GM19193 (cell line): ENCODE data around the gene ATP6V1B1.

Experiments
- POLR2A ChIP-seq: IDR thresholded peaks from 4 replicates; pipeline ENCODE4 v1.6.1; 2011; ENCODE audit not compliant: insufficient read depth, insufficient read length; ENCODE audit errors: extremely low read depth

Gene ATP6V1B1

GRCh38 chr2:70981866-70982810 lies 46.4 kb downstream of the ATP6V1B1 start:
- TF ChIP-seq POLR2A = no peak

DNA sequence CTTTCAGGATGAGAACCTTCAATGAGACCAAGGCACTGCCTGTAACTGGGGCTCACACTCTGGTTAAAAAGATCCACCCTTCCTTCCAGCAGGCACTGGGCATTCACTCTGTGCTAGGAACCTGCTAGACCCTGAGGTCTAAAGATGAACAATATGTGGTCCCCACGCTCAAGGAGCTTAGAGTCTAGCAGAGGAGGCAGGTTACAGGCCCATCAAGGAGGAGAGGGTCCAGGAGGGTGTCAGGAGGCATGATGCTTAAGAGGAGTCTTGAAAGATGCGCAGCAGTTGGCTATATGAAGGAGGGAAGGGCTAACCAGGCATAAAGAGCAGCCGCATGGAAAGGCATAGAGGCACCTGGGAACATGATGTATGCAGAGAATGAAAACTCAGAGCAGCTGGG lies 47.3 kb downstream of the ATP6V1B1 start:
- no peak for TF ChIP-seq POLR2A

GRCh38 chr2:70983506-70984227 lies 48.0 kb downstream of the ATP6V1B1 start:
- no peak for TF ChIP-seq POLR2A

GRCh38 chr2:70984228-70984575 lies 48.5 kb downstream of the ATP6V1B1 start:
- no peak for TF ChIP-seq POLR2A

DNA sequence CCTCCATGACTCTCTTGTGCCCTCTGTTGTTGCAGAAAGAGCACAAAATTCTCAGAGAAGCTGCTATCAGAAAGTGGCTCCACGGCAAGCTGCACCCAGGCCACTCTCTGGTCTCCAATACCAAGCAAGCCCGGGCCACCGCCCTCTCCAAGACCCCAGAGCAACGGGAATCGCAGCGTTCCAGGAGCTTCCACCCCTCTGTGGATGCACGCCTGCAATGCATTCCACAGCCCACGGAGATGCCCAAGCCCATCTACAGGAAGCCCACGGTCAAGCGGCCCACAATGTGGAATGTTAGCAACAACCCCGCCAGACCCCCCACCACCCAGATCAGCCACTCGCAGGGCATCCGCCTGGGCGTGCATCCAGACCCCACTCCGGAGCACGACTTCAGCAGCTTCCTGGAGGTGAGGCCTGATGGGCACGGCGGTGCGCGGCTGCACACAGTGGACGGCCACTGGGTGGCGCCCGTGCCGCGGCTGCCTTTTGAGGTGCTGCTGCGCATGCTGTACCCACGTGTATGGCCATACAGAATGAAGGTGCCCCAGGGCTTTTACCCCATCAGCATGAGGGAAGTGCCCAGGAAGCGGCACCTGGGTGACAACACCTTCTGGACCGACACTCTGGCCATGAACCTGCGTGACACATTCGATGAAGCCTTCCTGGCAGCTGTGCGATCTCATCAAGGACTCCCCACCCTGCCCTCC lies 49.0 kb downstream of the ATP6V1B1 start:
- TF ChIP-seq POLR2A = no peak

DNA sequence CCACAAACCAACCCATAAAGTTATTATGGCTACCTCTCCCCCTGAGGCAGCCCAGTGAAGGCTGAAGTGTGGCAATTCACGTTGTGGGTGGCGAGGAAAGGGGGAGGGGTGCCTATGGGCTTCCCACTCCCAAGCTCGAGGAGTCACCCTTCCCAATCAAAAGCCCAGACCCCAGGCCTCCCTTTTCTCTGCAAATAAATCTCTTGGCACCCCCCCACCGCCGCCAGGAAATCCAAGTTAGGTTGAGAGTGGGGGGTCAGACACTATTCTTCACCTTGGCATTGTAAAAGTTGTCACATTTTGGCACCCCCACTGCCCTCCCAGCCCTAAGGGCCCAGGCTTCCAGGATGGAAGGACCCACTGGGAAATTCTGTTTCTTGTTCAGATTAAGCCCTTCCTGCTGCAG lies 49.6 kb downstream of the ATP6V1B1 start:
- no peak for TF ChIP-seq POLR2A

- TF ChIP-seq POLR2A = no peak
Measured at GRCh38 chr2:70985956-70986355, 50.3 kb downstream of the ATP6V1B1 start.

GRCh38 chr2:70986499-70987189 lies 50.9 kb downstream of the ATP6V1B1 start:
- TF ChIP-seq POLR2A = no peak

DNA sequence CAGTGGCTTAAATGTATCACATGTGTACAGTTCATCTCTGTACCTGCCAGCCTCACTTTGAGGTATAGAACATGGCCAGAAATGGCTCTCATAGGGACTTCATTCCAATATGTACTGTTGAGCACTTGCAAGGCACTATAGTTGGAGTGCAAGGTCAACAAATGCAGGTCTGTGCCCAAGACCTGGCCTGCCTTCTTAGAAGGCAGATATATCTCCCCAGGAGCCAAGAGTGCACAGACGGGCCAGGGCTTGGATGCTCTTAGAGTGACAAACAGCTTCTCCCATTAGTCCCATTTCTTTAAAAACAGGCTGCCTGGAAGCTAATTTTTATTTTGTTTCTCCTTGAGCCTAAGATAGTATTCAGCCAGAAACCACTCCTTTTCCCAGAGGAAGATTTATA lies 51.7 kb downstream of the ATP6V1B1 start:
- no peak for TF ChIP-seq POLR2A

DNA sequence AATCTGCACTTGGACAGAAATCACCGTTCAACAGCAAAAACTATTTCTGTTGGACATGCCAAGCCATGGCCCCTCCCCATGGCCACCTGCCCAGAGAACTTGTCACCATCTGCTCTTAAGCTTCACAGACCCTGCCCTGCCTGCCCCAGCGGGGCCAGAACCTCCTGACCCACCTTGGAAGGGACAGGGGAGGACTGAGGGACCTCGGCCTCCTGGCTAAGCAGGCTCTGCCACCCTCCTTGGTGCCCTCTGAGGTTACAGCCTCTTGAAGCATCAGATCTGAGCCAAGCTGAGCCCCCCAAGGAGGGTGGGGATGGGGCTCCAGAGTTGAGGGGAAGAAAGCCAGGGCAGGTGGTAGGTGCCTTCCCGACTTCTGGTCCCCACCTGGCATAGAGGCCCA lies 52.5 kb downstream of the ATP6V1B1 start:
- no peak for TF ChIP-seq POLR2A

- no peak for TF ChIP-seq POLR2A
Measured at GRCh38 chr2:70988726-70989648, 53.3 kb downstream of the ATP6V1B1 start.

- TF ChIP-seq POLR2A = no peak
Measured at GRCh38 chr2:70990216-70990615, 54.5 kb downstream of the ATP6V1B1 start.

DNA sequence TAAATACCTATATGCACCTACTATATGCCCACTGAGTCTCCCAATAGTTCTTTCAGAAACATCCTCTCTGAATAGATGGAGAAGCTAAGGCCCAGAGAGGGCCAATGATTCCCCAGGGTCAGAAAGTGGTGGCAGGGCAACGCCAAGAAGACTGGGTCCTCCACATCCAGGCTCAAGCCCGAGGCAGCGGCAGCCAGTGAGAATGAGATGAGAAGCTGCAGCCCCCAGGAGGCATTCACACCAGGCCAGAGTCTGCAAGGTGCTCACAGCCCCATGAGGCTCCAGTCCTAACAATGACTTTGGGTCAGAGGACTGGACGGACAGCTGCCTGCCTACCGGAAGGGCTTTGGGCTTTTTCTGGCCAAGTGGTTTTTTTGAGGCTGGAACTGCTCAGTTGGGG lies 55.4 kb downstream of the ATP6V1B1 start:
- no peak for TF ChIP-seq POLR2A

DNA sequence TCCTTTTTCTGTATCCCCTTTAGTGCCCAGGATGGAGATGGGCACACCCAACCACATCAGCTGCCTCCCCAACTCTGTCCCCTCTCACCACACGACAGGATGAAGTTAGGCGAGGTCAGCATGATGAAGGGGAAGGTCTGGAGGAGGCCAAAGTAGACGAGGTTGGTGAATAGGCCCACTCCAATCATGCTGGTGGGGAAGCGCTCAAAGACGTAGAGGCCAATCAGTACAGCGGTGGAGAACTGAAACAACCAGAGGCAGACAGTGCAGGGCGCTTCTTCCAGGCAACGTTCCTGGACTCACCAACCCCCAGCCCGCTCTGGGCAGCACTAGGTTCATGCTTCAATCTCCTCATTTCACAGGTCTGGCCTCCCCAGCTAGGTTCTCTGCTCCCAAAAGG lies 56.0 kb downstream of the ATP6V1B1 start:
- TF ChIP-seq POLR2A = no peak
